Subcutaneous adipose tissue (tissue), 4 donors: ENCODE data around the gene SNRPA. TPM values are rescaled to one million over a fixed set of nuclear protein-coding genes. Genes with fewer than 3 reads are reported as not detected.

ENCODE experiments used
- total RNA-seq, 4 donors: library from RNA; depleted of rRNA; stranded (reverse); fragments of >200 nt; gene quantifications; one replicate each; pipeline ENCODE4 v1.1.0, GENCODE V29; 2016
- TF ChIP-seq, protein P1 (sequence below): fragments of 450-650 bp; IDR thresholded peaks from one replicate; pipeline ENCODE4 v1.5.1; 2016; ENCODE audit warnings: low read depth, mild to moderate bottlenecking, control low read depth, antibody characterized with exemption, moderate library complexity

Gene SNRPA
- total RNA-seq, 4 donors from 2014 or later: 19.1 to 50.1 (median 29.7) TPM

- TF ChIP-seq, protein P1, sequence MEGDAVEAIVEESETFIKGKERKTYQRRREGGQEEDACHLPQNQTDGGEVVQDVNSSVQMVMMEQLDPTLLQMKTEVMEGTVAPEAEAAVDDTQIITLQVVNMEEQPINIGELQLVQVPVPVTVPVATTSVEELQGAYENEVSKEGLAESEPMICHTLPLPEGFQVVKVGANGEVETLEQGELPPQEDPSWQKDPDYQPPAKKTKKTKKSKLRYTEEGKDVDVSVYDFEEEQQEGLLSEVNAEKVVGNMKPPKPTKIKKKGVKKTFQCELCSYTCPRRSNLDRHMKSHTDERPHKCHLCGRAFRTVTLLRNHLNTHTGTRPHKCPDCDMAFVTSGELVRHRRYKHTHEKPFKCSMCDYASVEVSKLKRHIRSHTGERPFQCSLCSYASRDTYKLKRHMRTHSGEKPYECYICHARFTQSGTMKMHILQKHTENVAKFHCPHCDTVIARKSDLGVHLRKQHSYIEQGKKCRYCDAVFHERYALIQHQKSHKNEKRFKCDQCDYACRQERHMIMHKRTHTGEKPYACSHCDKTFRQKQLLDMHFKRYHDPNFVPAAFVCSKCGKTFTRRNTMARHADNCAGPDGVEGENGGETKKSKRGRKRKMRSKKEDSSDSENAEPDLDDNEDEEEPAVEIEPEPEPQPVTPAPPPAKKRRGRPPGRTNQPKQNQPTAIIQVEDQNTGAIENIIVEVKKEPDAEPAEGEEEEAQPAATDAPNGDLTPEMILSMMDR: no peak
Measured at GRCh38 chr19:40705950-40706619, 44.9 kb upstream of the SNRPA start.

DNA sequence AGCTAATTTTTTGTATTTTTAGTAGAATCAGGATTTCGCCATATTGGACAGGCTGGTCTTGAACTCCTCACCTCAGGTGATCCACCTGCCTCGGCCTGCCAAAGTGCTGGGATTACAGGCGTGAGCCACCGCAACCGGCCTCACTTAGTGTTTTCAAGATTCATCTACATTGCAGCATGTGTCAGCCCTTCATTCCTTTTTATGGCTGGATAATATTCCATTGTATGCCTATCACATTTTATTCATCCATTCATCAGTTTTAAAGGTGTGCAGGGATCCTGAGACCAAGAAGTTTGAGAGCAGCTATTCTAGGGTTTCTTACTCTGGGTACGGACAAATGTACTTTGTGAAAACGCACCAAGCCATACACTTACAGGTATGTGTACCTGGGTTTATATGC lies 43.4 kb upstream of the SNRPA start:
- TF ChIP-seq, protein P1: no peak

DNA sequence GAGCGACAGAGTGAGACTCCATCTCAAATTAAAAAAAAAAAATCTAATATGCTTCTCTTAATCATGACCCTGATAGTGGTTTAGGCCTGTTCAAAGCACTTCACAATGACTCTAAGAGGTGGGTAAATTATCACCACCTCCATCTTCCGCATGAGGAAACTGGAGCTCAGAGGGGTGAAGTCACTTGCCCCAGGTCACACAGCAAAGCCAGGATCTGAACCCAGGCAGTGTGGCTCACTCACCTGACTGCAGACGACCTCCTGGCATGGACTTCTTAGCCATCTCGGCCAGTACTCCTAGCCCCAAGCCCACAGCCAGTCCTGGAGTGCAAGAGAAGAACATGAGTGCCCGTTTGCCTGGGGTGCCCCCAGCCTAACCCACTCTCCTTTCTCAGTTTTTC lies 41.2 kb upstream of the SNRPA start:
- TF ChIP-seq, protein P1: no peak

GRCh38 chr19:40713939-40714338 lies 37.1 kb upstream of the SNRPA start:
- TF ChIP-seq, protein P1: no peak

DNA sequence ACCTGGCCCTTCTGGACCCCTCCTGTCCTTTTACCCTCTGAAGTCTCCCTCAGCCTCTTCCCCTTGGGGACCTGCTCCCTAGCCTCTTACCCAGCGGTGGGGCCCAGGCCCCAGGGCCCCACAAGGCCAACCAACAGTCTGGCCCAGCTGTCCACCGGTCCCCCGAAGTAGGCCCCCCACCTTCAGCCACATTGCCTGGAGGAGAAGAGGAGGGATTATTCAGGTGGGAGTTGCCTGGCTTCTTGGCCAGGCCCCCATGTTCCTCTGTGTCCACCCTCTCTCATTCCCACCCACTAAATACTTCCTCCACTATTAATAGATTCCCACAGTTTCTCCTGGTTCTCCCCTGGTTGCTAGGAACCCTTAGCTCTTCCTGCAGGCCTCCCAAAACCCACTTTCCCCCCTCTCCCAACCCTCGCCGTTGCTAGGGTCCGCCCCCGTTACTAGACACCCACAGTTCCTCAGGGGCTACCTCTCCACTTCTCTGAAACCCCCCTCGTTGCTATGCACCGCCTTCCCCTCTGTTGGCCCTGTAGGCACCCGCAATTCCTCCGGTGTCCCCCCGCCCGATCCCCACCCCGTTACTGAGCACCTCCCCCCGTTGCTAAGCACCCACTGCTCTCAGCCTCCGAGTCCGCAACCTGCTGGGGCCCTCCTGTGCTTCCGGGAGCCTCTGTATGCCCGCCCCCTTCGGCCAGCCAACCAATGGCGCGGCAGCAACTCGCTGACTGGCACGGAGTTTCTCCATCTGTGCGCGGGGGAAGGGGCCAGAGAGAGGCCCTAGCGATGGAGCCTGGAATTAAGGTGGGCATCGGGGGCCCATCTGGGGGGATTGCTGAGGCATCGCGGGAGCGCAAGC lies 36.3 kb upstream of the SNRPA start:
- TF ChIP-seq, protein P1: no peak

DNA sequence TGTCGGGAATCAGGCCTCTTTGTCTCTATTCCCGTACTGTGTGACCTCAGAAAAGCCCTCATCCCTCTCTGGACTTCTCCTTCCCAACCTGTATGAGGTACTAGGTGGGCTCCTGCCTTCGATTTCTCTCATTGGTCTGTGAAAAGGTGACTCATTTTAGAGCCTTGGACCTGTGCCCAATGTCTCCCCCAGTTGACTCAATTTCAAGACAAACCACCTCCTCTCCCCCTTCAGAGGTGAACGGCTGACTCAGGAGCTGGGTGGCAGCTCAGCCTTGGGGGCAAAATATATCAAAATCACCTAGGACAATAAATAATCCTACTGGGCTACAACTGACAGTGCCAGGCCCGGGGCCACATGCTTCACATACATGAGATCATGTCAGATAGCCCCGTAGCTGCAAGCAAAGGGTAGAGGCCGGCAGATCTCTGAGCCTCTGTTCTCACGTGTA lies 34.9 kb upstream of the SNRPA start:
- TF ChIP-seq, protein P1: no peak
